ENCODE data around the gene EXD3.

The EXD3 gene

DNA sequence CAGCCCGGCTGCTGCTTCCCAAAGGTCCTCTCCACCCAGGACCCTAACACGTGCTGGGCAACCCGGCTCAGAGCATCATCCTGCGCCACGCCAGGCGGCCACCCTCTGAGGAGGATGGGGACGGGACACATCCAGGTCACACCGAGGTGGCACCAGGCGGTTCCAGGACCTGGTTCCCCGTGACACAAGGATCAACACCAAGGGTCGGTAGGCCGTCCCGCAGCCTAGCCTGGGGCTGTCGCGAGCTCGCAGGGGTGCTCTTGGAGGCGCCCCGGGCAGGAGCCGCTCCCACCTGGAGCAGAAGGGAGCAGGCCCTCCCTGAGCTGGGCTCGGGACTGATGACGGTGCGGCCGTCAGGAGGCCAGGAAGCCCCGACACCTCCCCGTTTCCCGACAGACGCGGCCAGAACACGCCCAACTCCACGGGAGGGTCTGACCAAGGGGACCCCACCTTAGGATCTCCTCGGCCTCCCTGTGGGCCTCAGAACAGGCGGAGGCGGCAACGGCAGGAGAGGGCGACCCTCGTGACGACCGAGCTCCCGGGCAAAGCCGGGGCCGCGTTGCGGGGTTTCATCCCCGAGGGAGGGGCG, 6.3 kb downstream of the EXD3 start:
- TF ChIP-seq YY1 (IDR thresholded peaks at IDR 0.05; ENCODE audit: low read depth), result no peak
- TF ChIP-seq, protein P1, sequence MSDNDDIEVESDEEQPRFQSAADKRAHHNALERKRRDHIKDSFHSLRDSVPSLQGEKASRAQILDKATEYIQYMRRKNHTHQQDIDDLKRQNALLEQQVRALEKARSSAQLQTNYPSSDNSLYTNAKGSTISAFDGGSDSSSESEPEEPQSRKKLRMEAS (IDR thresholded peaks at IDR 0.05), result no peak
- no peak for TF ChIP-seq EP300 (IDR thresholded peaks at IDR 0.05; ENCODE audit: borderline replicate concordance)
- TF ChIP-seq CREB1 (IDR thresholded peaks at IDR 0.05; ENCODE audit: low read depth), result no peak
- TF ChIP-seq TAF1 (IDR thresholded peaks at IDR 0.05; ENCODE audit: low read depth), result no peak
- TF ChIP-seq NFIC (IDR thresholded peaks at IDR 0.05), result no peak
- TF ChIP-seq ZBTB7A (IDR thresholded peaks at IDR 0.05; ENCODE audit: low read depth), result no peak
- TF ChIP-seq EGR1 (IDR thresholded peaks at IDR 0.05), result no peak
- TF ChIP-seq, protein P2, sequence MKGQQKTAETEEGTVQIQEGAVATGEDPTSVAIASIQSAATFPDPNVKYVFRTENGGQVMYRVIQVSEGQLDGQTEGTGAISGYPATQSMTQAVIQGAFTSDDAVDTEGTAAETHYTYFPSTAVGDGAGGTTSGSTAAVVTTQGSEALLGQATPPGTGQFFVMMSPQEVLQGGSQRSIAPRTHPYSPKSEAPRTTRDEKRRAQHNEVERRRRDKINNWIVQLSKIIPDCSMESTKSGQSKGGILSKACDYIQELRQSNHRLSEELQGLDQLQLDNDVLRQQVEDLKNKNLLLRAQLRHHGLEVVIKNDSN (IDR thresholded peaks at IDR 0.05), result no peak
- TF ChIP-seq FOXM1 (IDR thresholded peaks at IDR 0.05; ENCODE audit: borderline replicate concordance, low read depth), result no peak
- TF ChIP-seq TEAD4 (IDR thresholded peaks at IDR 0.05), result no peak
- no peak for TF ChIP-seq CEBPB (IDR thresholded peaks at IDR 0.05)
- TF ChIP-seq RAD21 (IDR thresholded peaks at IDR 0.05; ENCODE audit: low read depth), result no peak
- TF ChIP-seq, protein P3, sequence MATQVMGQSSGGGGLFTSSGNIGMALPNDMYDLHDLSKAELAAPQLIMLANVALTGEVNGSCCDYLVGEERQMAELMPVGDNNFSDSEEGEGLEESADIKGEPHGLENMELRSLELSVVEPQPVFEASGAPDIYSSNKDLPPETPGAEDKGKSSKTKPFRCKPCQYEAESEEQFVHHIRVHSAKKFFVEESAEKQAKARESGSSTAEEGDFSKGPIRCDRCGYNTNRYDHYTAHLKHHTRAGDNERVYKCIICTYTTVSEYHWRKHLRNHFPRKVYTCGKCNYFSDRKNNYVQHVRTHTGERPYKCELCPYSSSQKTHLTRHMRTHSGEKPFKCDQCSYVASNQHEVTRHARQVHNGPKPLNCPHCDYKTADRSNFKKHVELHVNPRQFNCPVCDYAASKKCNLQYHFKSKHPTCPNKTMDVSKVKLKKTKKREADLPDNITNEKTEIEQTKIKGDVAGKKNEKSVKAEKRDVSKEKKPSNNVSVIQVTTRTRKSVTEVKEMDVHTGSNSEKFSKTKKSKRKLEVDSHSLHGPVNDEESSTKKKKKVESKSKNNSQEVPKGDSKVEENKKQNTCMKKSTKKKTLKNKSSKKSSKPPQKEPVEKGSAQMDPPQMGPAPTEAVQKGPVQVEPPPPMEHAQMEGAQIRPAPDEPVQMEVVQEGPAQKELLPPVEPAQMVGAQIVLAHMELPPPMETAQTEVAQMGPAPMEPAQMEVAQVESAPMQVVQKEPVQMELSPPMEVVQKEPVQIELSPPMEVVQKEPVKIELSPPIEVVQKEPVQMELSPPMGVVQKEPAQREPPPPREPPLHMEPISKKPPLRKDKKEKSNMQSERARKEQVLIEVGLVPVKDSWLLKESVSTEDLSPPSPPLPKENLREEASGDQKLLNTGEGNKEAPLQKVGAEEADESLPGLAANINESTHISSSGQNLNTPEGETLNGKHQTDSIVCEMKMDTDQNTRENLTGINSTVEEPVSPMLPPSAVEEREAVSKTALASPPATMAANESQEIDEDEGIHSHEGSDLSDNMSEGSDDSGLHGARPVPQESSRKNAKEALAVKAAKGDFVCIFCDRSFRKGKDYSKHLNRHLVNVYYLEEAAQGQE (IDR thresholded peaks at IDR 0.05; ENCODE audit: low read depth), result no peak
- TF ChIP-seq TCF12 (IDR thresholded peaks at IDR 0.05; ENCODE audit: low read depth), result no peak

DNA sequence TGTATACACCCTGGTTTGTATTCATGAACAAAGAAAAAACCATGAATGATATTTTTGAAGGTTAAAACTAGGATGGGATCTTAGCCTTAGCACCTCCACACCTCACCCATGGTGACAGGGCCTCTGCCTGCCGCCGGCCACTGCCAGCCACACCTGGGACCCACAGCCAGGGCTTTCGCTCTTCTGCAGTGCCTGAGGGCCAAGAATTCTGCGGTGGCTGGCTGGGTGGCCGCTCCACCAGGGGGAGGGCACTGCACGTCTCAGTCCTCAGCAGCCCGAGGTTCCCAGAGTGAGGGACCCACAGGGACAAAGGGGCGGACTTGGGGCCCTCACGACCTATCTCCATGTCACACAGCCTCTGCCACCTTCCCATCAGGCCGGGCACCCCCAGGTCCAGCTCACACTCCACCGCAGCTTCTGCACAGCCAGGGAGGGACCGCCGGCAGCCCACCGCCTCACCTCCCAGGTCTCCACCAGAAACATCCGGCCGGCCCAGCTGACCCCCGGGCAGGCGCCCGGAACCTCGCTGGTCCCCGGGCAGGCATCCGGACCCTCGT, 6.9 kb downstream of the EXD3 start:
- TF ChIP-seq ZBTB7A (IDR thresholded peaks at IDR 0.05; ENCODE audit: low read depth), result no peak
- TF ChIP-seq, protein P3 (IDR thresholded peaks at IDR 0.05; ENCODE audit: low read depth), result no peak
- no peak for TF ChIP-seq TAF1 (IDR thresholded peaks at IDR 0.05; ENCODE audit: low read depth)
- TF ChIP-seq CREB1 (IDR thresholded peaks at IDR 0.05; ENCODE audit: low read depth), result no peak
- TF ChIP-seq, protein P1 (IDR thresholded peaks at IDR 0.05), result no peak
- TF ChIP-seq TCF12 (IDR thresholded peaks at IDR 0.05; ENCODE audit: low read depth), result no peak
- TF ChIP-seq EGR1 (IDR thresholded peaks at IDR 0.05), result no peak
- TF ChIP-seq EP300 (IDR thresholded peaks at IDR 0.05; ENCODE audit: borderline replicate concordance), result no peak
- no peak for TF ChIP-seq NFIC (IDR thresholded peaks at IDR 0.05)
- no peak for TF ChIP-seq YY1 (IDR thresholded peaks at IDR 0.05; ENCODE audit: low read depth)

DNA sequence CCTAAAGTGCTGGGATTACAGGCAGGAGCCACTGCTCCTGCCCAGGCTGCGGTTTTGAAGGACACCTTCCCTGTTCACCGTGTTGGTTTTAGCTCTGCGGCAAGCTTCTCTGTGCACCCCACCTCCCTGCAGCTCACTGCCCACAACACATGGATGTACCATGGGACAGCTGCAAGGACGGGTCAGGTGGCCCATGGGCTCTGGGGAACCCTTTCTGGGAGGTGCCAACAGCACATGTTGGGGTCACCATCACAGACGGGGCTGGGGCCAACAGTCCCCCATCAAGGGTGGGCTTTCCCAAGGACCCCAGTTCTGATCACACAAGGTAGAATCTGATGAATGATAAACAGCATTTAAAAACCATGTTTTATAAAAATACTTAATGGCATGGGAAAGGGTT, 7.5 kb downstream of the EXD3 start:
- TF ChIP-seq CEBPB (IDR thresholded peaks at IDR 0.05) (no peak), TAF1 (IDR thresholded peaks at IDR 0.05; ENCODE audit: low read depth) (no peak), EP300 (IDR thresholded peaks at IDR 0.05; ENCODE audit: borderline replicate concordance) (no peak), YY1 (IDR thresholded peaks at IDR 0.05; ENCODE audit: low read depth) (no peak), TEAD4 (IDR thresholded peaks at IDR 0.05) (no peak)
- TF ChIP-seq, protein P1 (IDR thresholded peaks at IDR 0.05), result no peak
- TF ChIP-seq, protein P3 (IDR thresholded peaks at IDR 0.05; ENCODE audit: low read depth), result no peak

DNA sequence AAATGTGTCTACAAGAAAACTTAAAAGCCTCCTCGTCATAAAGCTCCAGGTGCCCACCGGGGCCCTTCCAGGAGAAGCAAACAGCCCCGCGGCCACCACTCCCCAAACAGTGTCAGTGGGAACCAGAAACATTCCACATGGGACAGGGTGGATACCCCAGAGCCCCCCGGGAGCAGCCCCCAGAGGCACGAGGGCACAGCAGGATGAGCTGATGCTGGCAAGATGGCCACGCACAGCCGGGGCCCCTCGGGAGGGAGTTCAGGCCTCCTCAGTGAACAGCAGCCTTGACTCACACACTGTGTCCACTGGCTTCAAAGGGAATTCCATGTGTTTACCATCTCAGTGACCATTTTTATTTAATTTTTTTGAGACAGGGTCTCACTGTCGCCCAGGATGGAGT, 10.5 kb downstream of the EXD3 start:
- TF ChIP-seq TCF12 (IDR thresholded peaks at IDR 0.05; ENCODE audit: low read depth) (no peak), FOXM1 (IDR thresholded peaks at IDR 0.05; ENCODE audit: borderline replicate concordance, low read depth) (no peak), YY1 (IDR thresholded peaks at IDR 0.05; ENCODE audit: low read depth) (0 out of 2 replicates have a peak, but pooled peaks have one; percentile 34)

All from Ishikawa (cell line).